Lower leg skin (tissue), 4 donors: Measurements from ENCODE around the gene WASF3. TPM values are rescaled to one million over a fixed set of nuclear protein-coding genes. Genes with fewer than 3 reads are reported as not detected.

Source experiments
- DNase-seq, 2 donors: peaks; one replicate each; pipeline ENCODE4 v3.0.0-alpha.2; 2019; ENCODE audit warnings: low spot score in 2 of 2
- H3K4me3 ChIP-seq: fragments of 200-600 bp; sonication (generic); 2 replicates; pipeline ENCODE4 v1.5.1; 2017; ENCODE audit warnings: mild to moderate bottlenecking, low read depth; ENCODE audit not compliant: poor library complexity, severe bottlenecking
- CTCF ChIP-seq, 3 donors: fragments of 450-650 bp; IDR thresholded peaks; one replicate each; pipeline ENCODE4 v1.5.1; 2016; ENCODE audit warnings: antibody characterized with exemption in 3 of 3, mild to moderate bottlenecking in 3 of 3, moderate library complexity in 2 of 3
- POLR2A ChIP-seq, 2 donors: fragments of 450-650 bp; IDR thresholded peaks; one replicate each; pipeline ENCODE4 v1.6.1; 2016 to 2017; ENCODE audit warnings: antibody characterized with exemption in 2 of 2, mild to moderate bottlenecking in 1 of 2, moderate library complexity in 1 of 2
- WGBS, 2 donors: methylation state at CpG; one replicate each; pipeline ENCODE4 v1.1.5; 2018; 5-methylcytosine and 5-hydroxymethylcytosine counted together
- intact Hi-C: fragments of 100-400 bp; cut with DNase I; formaldehyde crosslinking; loops from one replicate; pipeline ENCODE4 v1.15.0; 2023; ENCODE audit warnings: low total_unique reads
- total RNA-seq, 4 donors: library from RNA; depleted of rRNA; stranded (reverse); fragments of >200 nt; gene quantifications; one replicate each; pipeline ENCODE4 v1.1.0, GENCODE V29; 2016

Gene WASF3
- total RNA-seq, 4 donors from 2014 or later: 3.4 to 12.8 (median 6.7) TPM

GRCh38 chr13:26735677-26736076, 178.2 kb downstream of the WASF3 start:
- no peak overlapping the region for H3K4me3 ChIP-seq
- WGBS, 2 donors: 76 to 80% methylated on average over 9 of the region's 9 CpGs
- DNase-seq: no peak
- TF ChIP-seq CTCF (IDR thresholded peaks at IDR 0.05): no peak
- no peak for TF ChIP-seq POLR2A (IDR thresholded peaks at IDR 0.05)
- intact Hi-C loops: no loop called here

Other genes starting within 250 kb of the WASF3 start
- 10 to 100 TPM in 1 of 4 donors, 1 to 10 TPM in 3; 2.4 to 13.9 (median 6.8) TPM for gene GPR12, start 203.1 kb downstream of the WASF3 start, total RNA-seq